ENCODE data around the gene GMDS.

GMDS gene

DNA sequence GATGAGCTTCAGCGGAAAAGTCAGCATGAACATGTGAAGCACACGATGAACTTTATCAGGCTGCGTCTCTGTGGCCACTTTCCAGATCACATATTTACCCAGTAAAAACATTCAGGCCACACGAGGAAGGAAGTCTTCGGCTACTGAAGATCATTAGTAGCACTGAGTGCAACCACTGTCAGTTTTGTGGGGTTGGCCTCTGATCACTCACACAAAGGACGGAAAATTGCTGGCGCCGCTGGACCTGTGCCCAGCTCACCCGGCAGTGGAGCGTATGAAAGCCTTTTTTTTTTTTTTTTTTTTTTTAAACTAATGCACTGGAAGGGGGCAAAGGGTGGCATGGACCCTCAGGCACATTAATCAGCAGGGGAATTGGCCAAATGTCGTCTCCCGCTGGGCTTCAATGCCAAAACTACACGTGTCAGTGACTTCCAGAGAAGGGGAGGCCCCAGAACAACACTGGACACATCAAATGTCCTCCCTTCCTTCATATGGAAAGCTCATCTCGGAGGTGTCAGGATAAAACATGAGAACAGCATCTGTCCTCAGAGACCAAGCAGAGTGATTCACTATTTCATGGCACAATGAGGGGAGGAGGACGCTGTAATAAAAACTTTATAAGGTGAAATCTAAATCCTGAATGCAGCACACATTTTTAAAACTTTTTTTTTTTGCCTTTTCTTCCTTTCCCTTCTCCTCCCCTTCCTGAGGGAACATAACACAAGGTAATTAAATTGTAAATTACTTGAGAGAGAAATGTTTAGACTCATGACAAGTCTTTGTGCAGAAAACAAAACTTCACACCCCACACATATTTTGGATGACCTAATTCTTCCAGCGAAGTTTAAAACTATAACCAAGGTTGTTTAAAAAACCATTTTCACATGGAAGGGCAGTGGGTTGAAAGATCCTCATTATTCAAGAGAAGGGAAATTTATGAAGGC lies 412.3 kb downstream of the GMDS start:
- no peak for DNase-seq (ENCODE audit: low read depth in 2 of 2)

DNA sequence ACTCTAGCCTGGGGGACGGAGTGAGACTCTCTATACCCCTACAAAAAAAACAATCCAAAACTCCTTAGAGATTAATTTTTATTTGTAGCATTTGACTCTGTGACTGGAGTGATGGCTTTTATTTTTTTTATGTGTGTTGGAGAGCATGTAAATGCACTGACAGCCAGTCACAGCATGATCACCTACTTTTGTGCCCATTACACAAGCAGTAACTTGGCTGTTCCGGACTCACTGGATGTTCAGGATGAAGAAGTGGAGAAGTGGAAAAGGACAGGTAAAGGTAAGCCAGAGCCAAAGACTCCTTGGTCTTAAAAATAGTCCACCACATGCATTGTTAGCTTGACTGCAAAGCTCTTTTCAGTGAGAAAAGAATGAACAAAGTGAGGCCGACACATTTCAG lies 413.0 kb downstream of the GMDS start:
- no peak for DNase-seq (ENCODE audit: low read depth in 2 of 2)

DNA sequence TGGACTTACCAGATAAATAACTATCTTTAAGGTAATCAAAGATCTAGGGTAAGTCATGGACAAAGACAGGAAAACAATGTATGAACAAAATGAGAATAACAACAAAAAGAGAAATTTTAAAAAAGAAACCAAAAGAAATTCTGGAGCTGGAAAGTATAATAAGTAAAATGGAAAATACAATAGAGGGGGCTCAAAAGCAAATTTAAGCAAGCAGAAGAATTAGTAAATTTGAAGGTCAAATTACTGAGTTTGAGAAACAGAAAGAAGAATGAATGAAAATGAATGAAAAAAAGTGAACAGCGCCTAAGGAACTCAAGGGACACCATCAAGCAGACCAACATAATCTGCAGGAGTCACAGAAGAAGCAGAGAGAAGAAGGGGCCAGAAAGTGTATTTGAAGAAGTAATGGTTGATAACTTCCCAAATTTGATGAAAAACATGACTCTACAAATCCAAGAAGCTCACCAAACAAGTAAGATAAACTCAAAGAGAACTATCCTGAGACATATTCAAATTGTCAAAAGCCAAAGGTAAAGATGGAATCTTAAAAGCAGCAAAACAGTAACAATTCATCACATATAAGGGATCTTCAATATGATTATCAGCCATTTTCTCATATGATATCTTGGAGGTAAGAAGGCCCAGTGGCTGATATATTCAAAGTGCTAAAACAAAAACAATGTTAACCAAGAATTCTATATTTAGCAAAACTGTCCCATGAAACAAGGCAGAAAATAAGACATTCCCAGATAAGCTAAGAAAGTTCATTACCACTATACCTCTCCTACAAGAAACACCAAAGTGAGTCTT lies 417.2 kb downstream of the GMDS start:
- no peak for DNase-seq (ENCODE audit: low read depth in 2 of 2)

- DNase-seq (ENCODE audit: low read depth in 2 of 2), result no peak
Observed at GRCh38 chr6:1825926-1826325, 419.5 kb downstream of the GMDS start.

- DNase-seq (ENCODE audit: low read depth in 2 of 2), result no peak
Observed at GRCh38 chr6:1825277-1825676, 420.1 kb downstream of the GMDS start.

- no peak for DNase-seq (ENCODE audit: low read depth in 2 of 2)
Observed at GRCh38 chr6:1821513-1822183, 423.8 kb downstream of the GMDS start.

DNA sequence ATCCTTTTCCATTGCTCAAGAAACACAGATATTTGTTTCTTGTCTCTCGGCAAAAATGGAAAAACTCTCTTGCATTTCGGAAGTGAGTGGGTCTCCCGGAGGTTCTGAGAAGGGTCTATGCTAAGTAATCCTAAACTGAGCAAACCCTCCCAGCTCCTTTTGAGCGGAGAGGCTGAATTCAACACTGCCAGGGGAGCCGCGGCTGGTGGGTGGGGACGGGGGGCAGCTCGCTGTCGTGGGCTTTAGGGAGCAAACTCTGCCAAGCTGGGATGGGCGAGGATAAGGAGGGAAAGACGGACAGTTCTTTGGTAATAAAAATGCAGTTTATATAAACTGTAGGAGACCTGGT lies 424.3 kb downstream of the GMDS start:
- DNase-seq (ENCODE audit: low read depth in 2 of 2), result no peak

GRCh38 chr6:1820714-1821113 lies 424.7 kb downstream of the GMDS start:
- no peak for DNase-seq (ENCODE audit: low read depth in 2 of 2)

DNA sequence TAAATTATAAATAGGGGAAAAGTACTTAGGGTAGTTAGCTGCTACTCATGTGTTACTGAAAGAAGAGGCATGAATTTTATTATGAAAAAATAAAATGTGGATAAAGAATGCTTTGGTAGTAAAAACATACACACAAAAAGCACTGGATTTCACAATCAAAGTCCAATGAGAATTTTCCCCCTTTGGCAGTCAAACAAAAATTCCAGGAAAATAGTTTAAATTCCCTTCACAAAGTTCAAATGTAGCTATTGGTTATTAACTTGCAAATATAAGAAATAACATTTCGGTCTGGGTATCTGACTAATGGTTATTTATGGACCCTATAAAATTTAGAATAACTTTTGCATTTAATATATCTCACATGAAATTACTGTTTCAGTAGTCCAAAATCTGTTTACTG lies 425.2 kb downstream of the GMDS start:
- no peak for DNase-seq (ENCODE audit: low read depth in 2 of 2)

DNA sequence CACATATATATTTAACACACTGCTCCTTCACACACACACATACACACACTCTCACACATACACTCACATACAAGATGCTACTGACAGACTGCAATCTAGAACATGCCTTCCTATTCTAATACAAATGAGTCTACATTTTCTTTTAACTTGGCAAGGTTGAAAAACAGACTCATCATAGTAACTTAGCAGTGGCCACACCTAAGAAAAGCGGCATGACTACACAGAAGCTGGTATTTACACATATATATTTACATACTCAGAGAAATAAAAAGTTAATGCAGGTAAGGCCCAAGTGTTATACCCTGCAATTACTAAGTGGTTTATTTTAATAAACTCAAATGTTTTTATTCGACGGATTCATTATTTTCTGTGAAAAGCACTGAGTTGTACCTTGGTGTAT lies 426.4 kb downstream of the GMDS start:
- DNase-seq (ENCODE audit: low read depth in 2 of 2), result no peak

DNA sequence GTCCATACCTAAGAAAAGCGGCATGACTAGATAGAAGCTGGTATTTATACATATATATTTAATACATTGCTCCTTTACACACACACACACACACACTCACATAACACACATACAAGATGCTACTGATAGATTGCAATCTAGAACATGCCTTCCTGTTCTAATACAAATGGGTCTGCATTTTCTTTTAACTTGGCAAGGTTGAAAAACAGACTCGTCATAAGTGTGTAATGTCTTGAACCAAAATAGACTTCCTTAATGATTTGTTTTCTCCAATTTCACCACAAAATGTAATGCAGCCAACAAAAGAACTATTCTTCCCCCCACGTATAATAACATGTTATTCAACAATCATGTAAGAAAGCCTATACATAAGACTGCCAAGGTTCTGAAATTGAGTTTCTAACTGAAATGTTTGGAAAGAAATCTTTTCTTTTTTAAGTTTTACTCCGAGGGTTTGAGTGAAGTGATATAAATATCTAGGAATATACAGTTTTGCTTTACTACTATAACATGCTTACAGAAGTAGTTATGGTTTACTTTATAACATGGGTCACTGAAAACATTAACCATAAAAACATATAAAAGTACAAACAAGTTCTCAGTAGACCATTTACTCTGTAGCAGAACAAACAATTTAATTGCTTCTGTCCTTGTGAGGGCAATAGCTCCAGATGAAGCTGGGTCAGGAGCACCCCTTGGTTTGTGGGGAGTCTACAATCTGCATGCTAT lies 428.2 kb downstream of the GMDS start:
- no peak for DNase-seq (ENCODE audit: low read depth in 2 of 2)

DNA sequence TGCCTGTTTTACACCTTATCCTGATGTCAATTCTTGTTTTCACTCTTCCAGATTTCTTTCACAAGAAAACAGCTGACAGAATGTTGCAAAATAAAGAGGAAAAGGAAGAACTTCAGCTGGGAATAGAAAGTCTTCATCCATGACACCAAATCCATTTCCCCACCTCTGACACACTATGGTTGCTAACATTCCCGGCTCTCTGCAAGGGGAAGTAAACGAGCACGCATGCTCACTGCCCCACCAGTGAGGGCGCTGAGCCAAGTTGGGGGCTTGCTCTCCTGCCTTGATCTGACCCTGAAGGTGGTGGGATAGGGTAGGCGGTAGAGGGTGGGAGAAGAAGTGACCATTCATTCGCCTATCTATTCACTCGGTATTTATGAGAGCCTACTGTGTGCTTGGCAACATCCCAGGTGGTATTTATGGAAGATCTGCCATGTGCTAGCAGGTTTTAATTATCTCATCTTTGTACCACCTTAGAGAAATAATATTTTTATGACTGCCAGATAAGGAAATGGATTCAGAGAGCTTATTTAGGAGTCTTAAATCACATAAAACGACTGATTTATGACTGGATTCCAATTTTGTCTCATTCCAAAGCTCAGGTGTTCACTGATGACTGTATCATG lies 429.5 kb downstream of the GMDS start:
- DNase-seq (ENCODE audit: low read depth in 2 of 2), result no peak

DNA sequence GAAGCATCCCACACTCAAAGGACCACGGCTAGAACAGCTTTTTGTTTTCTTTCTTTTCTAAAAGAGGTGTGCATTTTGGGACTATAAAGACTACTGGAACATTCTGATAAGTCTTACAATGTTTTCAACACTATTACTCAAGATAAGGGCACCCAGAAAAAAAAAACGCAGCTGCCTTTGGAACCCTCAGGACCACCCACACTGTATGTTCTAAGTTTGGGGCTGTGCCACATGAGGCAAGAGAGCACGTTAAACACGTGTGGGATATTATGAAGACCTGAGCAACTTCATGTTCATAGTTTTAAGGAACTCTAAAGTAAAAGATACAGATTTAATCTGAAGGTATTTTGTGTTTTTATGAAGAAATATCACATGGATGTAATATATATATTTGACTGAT lies 431.1 kb downstream of the GMDS start:
- DNase-seq (ENCODE audit: low read depth in 2 of 2), result no peak

GRCh38 chr6:1812487-1812886 lies 432.9 kb downstream of the GMDS start:
- no peak for DNase-seq (ENCODE audit: low read depth in 2 of 2)

DNA sequence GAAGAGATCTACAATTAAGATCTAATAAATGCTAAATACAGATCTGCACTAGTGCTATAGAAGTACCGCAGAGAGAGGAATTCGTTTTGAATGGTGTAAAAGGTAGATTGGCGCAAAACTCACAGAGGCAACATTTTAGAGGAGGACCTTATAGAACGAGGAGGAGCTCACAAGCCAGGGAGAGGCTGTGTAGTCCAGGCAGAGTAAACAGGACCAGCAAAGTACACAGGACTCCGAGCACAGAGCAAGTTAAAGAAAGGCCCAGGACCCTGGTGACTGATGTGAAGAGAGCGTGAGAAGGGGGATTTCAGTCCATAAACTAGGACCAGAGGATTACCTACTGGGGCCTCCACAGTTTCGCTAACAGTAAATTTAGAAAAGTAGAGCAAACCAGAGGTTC lies 433.4 kb downstream of the GMDS start:
- DNase-seq (ENCODE audit: low read depth in 2 of 2), result no peak

GRCh38 chr6:1810880-1811279 lies 434.5 kb downstream of the GMDS start:
- DNase-seq (ENCODE audit: low read depth in 2 of 2), result no peak

GRCh38 chr6:1809291-1809988 lies 436.0 kb downstream of the GMDS start:
- DNase-seq (ENCODE audit: low read depth in 2 of 2), result no peak

GRCh38 chr6:1806935-1807334 lies 438.5 kb downstream of the GMDS start:
- DNase-seq (ENCODE audit: low read depth in 2 of 2), result no peak

DNA sequence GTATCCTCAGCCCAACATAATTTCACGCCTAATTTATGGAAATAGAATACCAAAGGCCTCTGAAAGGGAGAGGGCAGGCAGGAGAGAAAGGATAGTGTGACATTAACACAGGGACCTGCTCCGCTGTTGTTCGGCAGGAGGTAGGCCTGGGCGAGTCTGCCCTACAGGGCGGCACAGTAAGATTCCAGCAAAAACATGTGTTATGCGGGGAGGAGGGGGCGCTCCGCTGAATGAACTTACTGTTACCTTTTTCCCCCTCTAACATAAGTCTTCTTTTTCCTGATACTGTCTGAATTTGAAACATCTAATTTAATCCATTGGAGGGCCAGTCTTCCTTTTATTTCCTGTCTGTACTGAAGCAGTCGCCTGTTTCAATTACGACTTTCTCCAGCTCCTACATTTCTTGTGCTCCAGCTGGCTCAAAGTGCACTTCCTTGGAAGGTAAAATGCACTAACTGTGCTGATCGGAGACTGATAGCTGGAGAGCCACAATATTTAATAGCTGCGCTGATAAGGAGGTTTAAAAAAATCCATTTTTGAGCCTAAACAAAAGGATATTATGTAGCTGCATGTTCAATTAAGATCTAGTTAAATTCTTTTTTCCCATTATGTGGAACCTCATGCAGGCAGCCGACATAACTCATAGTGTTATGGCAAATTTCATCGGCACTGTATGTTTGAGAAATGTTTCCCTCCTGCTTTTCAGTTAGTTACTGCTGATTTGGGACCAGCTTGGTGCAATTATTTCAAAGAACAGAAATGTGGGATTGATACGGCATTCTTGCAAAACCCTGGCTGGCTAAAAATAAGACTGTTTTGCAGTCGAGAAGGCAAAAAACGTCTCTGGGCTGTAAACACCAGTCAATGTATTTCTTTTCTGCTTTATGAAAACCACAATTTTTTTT lies 442.7 kb downstream of the GMDS start:
- no peak for DNase-seq (ENCODE audit: low read depth in 2 of 2)

- no peak for DNase-seq (ENCODE audit: low read depth in 2 of 2)
Observed at GRCh38 chr6:1801401-1801800, 444.0 kb downstream of the GMDS start.

Measured in stimulated activated CD8-positive, alpha-beta memory T cell treated with anti-CD3 and anti-CD28 coated beads, Interleukin-15, amount 100 ng/mL, for 48 hours (primary cell).